IPS-18a (cell line): ENCODE measurements around the gene TRA2B.

ENCODE experiments used
- H3K27ac ChIP-seq: one replicate; pipeline ENCODE4 v1.5.1; 2013; ENCODE audit warnings: low read length
- H3K27me3 ChIP-seq: one replicate; pipeline ENCODE4 v1.6.1; 2013; ENCODE audit warnings: mild to moderate bottlenecking, low read length; ENCODE audit not compliant: control insufficient read depth, insufficient read depth
- H3K36me3 ChIP-seq: one replicate; pipeline ENCODE4 v1.6.1; 2013; ENCODE audit warnings: low read depth, low read length; ENCODE audit not compliant: control insufficient read depth
- H3K4me1 ChIP-seq: one replicate; pipeline ENCODE4 v1.6.1; 2013; ENCODE audit warnings: low read depth, low read length; ENCODE audit not compliant: control insufficient read depth
- H3K4me3 ChIP-seq: one replicate; pipeline ENCODE4 v1.5.1; 2013; ENCODE audit warnings: low read length
- H3K9ac ChIP-seq: one replicate; pipeline ENCODE4 v1.6.1; 2013; ENCODE audit warnings: mild to moderate bottlenecking, low read length, moderate library complexity
- H3K9me3 ChIP-seq: one replicate; pipeline ENCODE4 v1.6.1; 2013; ENCODE audit warnings: low read depth, low read length; ENCODE audit not compliant: control insufficient read depth

Gene TRA2B

GRCh38 chr3:185949515-185949914, 11.7 kb upstream of the TRA2B start:
- no peaks in the 10 kb centered on the region for H3K4me1 ChIP-seq
- H3K27ac ChIP-seq, result no peak overlapping the region

DNA sequence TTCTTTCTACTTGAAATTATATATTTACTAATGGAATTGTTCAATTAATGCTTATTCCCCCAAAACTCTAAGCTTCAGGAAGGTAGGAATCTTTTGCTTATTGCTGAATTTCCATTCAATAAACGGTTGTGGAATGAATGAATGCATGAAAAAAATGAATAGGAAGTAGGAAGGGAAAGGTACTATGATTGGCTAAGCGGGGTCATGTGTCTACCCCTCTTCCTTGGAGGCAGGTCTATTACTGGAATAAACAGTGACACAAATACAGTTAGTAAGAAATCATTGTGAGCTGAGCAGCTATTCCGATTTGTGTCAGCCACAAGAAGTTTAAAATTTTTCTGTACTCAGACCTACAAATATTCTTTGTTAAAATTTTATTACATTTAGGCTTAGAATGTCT, 10.5 kb upstream of the TRA2B start:
- H3K27me3 ChIP-seq, result no peaks in the 10 kb centered on the region
- H3K27ac ChIP-seq, result no peak overlapping the region
- no peaks in the 10 kb centered on the region for H3K4me1 ChIP-seq
- no peaks in the 10 kb centered on the region for H3K9me3 ChIP-seq
- H3K9ac ChIP-seq, result no peak overlapping the region
- H3K36me3 ChIP-seq, result no peaks in the 10 kb centered on the region
- no peak overlapping the region for H3K4me3 ChIP-seq

More at GRCh38 chr3:185949515-185949914, 11.7 kb upstream of the TRA2B start:
- H3K27me3 ChIP-seq, result no peaks in the 10 kb centered on the region
- no peak overlapping the region for H3K4me3 ChIP-seq
- H3K36me3 ChIP-seq, result no peaks in the 10 kb centered on the region
- H3K9me3 ChIP-seq, result no peaks in the 10 kb centered on the region
- H3K9ac ChIP-seq, result no peak overlapping the region

GRCh38 chr3:185943760-185944106, 5.9 kb upstream of the TRA2B start:
- H3K9me3 ChIP-seq, result no peaks in the 10 kb centered on the region
- H3K4me1 ChIP-seq, result no peaks in the 10 kb centered on the region
- H3K9ac ChIP-seq, result no peak overlapping the region
- no peaks in the 10 kb centered on the region for H3K36me3 ChIP-seq
- no peak overlapping the region for H3K27ac ChIP-seq
- no peak overlapping the region for H3K4me3 ChIP-seq
- peaks cover 4% of the 10 kb centered on the region for H3K27me3 ChIP-seq

DNA sequence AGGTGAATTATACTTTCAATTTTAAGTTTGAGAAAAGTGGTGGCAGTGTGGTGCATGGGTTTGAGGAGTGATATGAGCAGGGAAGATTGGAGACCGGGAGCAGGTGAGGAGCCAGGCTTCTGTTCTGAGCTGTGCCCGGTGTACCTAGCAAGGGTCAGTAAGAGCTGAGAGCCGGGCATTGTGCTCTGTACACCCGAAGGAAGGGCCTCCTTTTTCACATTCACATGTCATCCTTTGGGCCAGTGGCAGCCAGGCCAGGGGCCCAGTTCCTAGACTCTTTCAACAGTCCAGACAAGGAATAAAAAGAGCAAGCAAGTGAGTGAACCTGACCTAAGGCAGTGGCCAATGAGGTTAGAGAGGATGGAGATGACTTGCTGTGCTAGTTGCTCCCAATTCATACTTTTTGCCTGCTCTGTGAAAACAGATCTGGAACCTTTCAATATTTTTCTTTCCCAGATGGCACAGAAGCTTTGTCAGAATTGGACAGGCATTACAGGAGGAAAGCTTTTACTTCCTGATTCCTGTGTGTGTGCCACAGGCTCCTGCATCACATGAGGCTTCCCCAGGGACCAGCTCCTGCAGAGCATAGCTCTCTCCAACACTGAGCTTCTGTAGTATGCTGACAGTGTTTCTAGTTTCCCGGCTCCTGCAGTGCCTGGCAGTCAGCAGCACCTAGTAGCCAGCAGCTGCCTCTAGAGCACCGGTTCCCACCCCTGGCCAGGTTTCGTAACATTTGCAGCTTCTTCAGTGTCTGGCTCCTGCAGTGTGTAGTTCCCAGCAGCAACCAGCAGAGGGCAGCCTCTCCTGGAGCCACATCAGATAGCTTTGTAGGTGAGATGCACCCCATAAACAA, 5.3 kb upstream of the TRA2B start:
- Histone ChIP-seq H3K36me3 (no peaks in the 10 kb centered on the region), H3K4me1 (no peaks in the 10 kb centered on the region), H3K9me3 (no peaks in the 10 kb centered on the region), H3K4me3 (no peak overlapping the region), H3K9ac (no peak overlapping the region), H3K27ac (no peak overlapping the region), H3K27me3 (peaks cover 4% of the 10 kb centered on the region)

DNA sequence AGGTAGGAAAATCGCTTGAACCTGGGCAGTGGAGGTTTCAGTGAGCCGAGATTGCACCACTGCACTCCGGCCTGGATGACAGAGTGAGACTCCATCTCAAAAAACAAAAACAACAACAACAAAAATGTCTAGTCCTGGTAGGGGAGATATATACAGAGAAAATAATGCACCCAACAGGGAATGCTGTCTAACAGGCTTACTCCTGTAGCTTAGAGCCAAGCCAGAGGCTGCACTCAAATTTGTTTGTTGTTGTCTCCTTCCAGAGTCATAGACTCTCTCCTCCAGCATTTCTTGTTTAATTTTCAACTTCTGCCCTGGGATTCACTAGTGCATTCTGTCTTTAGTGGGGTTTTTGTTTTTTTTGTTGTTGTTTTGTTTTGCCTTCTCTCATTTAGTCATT, 4.6 kb upstream of the TRA2B start:
- no peaks in the 10 kb centered on the region for H3K4me1 ChIP-seq
- H3K27ac ChIP-seq, result no peak overlapping the region
- H3K4me3 ChIP-seq, result no peak overlapping the region
- H3K36me3 ChIP-seq, result no peaks in the 10 kb centered on the region
- no peaks in the 10 kb centered on the region for H3K9me3 ChIP-seq
- H3K27me3 ChIP-seq, result peaks cover 4% of the 10 kb centered on the region
- H3K9ac ChIP-seq, result no peak overlapping the region

DNA sequence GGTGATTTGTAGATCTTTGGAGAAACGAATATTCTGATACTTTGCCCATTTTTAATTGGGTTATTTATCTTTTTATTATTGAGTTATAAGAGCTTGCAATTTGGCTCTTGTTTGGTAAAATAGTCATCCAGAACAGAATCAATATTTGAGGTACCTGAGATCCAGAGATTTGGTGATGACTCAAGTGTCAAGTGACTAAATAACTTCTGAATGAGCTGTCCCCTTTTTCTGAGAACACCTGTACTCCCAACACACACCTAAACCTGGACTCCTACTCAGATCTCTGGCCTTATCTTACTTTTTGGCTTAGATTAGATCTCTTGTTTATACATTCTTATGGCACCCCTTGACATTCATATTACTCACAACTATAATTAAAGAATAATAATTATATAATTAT, 3.1 kb upstream of the TRA2B start:
- H3K4me3 ChIP-seq, result no peak overlapping the region
- H3K9ac ChIP-seq, result no peak overlapping the region

GRCh38 chr3:185939721-185940120, 1.9 kb upstream of the TRA2B start:
- Histone ChIP-seq H3K36me3 (peaks cover 12% of the 10 kb centered on the region), H3K9ac (no peak overlapping the region), H3K27ac (no peak overlapping the region), H3K9me3 (no peaks in the 10 kb centered on the region), H3K4me3 (no peak overlapping the region), H3K4me1 (no peaks in the 10 kb centered on the region), H3K27me3 (peaks cover 4% of the 10 kb centered on the region)

More for the DNA sequence above, 3.1 kb upstream of the TRA2B start:
- Histone ChIP-seq H3K36me3 (peaks cover 4% of the 10 kb centered on the region), H3K27me3 (peaks cover 4% of the 10 kb centered on the region), H3K9me3 (no peaks in the 10 kb centered on the region), H3K27ac (no peak overlapping the region), H3K4me1 (no peaks in the 10 kb centered on the region)

- peaks cover 16% of the 10 kb centered on the region for H3K36me3 ChIP-seq
- H3K4me3 ChIP-seq, result peak overlapping the region; percentile 100
- peaks cover 21% of the 10 kb centered on the region for H3K4me1 ChIP-seq
- H3K27me3 ChIP-seq, result peaks cover 4% of the 10 kb centered on the region
- no peaks in the 10 kb centered on the region for H3K9me3 ChIP-seq
- peak overlapping the region; percentile 100 for H3K27ac ChIP-seq
- H3K9ac ChIP-seq, result peak overlapping the region; percentile 100
Measured at GRCh38 chr3:185936814-185937688, 763 bp downstream of the TRA2B start.

GRCh38 chr3:185936273-185936629, 1.6 kb downstream of the TRA2B start:
- Histone ChIP-seq H3K27me3 (peaks cover 4% of the 10 kb centered on the region), H3K4me1 (peaks cover 29% of the 10 kb centered on the region), H3K36me3 (peaks cover 24% of the 10 kb centered on the region), H3K9ac (peak overlapping the region; percentile 100), H3K4me3 (peak overlapping the region; percentile 100), H3K27ac (peak overlapping the region; percentile 100), H3K9me3 (no peaks in the 10 kb centered on the region)

DNA sequence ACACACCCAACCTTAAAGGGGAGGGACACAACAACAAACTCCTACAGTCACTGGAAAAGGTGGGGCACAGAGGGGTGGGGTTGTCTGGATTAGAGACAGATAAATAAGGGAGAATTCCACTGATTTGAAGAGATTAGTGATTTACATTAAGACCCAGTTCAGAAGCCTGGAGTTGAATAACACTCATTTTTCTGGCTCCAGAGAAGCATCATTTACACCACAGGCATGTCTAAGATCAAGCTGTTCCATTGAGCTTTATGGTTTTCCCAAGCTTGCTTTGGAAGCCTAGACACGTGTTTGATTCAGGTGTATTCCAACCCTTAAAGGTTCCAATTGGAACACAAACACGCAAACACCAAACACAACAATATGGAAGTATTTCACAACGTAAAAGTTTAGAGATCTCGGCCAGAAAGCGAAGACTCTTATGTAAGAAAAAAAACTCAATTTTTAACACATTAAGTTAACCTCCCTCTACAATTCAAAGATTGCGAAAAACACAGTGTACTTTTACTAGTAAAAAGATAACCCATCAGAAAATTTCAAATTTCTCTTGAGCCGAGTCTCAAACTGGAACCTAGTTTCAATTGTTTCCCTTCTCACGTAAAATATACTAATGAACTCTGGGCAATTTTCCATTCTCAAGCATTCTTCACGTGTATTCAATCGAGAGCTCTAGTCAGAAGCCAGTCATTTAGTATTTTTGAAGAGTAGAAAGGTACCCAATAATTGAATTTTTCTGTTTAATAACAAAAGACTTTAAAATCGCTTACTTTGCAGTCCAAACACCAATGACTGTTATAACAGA, 2.1 kb downstream of the TRA2B start:
- peaks cover 35% of the 10 kb centered on the region for H3K4me1 ChIP-seq
- peak overlapping the region; percentile 100 for H3K4me3 ChIP-seq
- no peaks in the 10 kb centered on the region for H3K9me3 ChIP-seq
- H3K36me3 ChIP-seq, result peaks cover 30% of the 10 kb centered on the region
- peak overlapping the region; percentile 100 for H3K9ac ChIP-seq
- H3K27ac ChIP-seq, result no peak overlapping the region
- peaks cover 4% of the 10 kb centered on the region for H3K27me3 ChIP-seq

- H3K4me3 ChIP-seq, result peak overlapping the region; percentile 100
- H3K4me1 ChIP-seq, result peaks cover 42% of the 10 kb centered on the region
- H3K36me3 ChIP-seq, result peaks cover 37% of the 10 kb centered on the region
- H3K27me3 ChIP-seq, result peaks cover 2% of the 10 kb centered on the region
- no peaks in the 10 kb centered on the region for H3K9me3 ChIP-seq
- peak overlapping the region; percentile 100 for H3K9ac ChIP-seq
- H3K27ac ChIP-seq, result no peak overlapping the region
Measured at GRCh38 chr3:185934767-185935464, 2.9 kb downstream of the TRA2B start.
